Bladder microvascular endothelial cell (primary cell): ENCODE data around the gene YTHDF1. TPM values are rescaled to one million over a fixed set of nuclear protein-coding genes. Genes with fewer than 3 reads are reported as not detected.

ENCODE experiments used
- total RNA-seq: library from RNA; depleted of rRNA; stranded (reverse); fragments of >200 nt; gene quantifications from 2 replicates; pipeline ENCODE4 v1.2.3, GENCODE V29; 2014

Gene YTHDF1
- 15.1 and 28.6 TPM in 2 replicates for total RNA-seq

DNA sequence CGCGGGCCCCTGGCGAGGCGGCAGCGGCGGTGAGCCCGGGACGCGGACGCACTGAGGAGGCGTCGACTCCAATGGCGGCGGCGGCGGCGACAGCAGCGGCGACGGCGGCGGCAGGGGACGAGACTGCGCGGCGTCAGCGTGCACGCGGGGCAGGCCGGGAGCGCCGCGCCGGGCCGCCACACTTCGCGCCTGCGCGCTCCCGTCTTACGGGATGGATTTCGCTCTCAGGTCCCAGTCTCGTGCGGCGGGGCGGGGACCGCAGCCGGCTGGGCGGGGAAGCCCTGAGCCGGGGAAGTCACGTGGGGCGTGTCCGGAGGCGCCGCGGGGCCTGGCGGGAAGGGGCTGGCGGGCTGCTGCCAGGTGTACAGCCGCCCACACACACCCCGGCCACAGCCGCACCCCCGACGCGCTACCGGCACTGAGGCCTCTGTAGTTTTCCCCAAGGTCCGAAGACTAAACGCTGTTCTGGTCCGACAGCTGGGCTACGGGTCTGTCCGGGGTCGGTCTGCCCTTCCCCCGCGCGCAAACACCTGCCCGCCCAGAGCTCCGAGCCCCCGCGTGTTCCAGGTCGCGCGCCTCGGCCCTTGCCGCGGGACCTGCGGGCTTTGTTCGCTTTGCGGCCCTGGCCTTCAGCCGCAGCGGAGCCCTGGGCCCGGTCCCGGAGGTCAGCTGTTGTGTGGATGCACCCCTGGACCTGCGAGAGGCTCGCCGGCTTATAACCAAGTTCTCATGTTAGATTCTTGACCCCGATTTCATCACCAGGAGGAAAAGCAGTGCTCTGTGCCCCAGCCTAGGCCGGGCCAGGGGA, at the start of gene YTHDF1:
YTHDF1 (minus strand) TSS at position 91 of the 808 bp plus-strand sequence. CDS start 239 bp downstream, outside the sequence.

GRCh38 chr20:63254232-63254605, 38.3 kb upstream of the YTHDF1 start, which contains the start of gene NKAIN4:
NKAIN4 (minus strand) TSS chr20:63254463; CDS start chr20:63254450, 13 bp downstream.

GRCh38 chr20:63235399-63235983, 19.6 kb upstream of the YTHDF1 start, which contains the start of gene BIRC7:
BIRC7 (plus strand) TSS chr20:63235905; CDS start chr20:63236097, 192 bp downstream.

Other genes starting within 250 kb of the YTHDF1 start
- gene BHLHE23, start 209.2 kb downstream of the YTHDF1 start, total RNA-seq, result not detected in 2 replicates
- not detected in 2 replicates for gene BIRC7, start 19.8 kb upstream of the YTHDF1 start, total RNA-seq
- gene NKAIN4, start 38.3 kb upstream of the YTHDF1 start, total RNA-seq, result not detected in 2 replicates
- gene ARFGAP1, start 56.7 kb upstream of the YTHDF1 start, total RNA-seq, result 32.7 and 68.0 TPM in 2 replicates
- not detected in 2 replicates for gene COL20A1, start 77.1 kb upstream of the YTHDF1 start, total RNA-seq
- 0.06 TPM in 1 of 2 replicates, not detected in the other for gene CHRNA4, start 145.2 kb upstream of the YTHDF1 start, total RNA-seq